ENCODE data around the gene GHRHR.

Gene GHRHR

GRCh38 chr7:30950197-30950596, 13.6 kb upstream of the GHRHR start:
- H3K79me2 ChIP-seq (ENCODE audit: control insufficient read depth, low read length) = no peaks in the 10 kb centered on the region
- no peak overlapping the region for H3K4me3 ChIP-seq (ENCODE audit: low read length)
- no peaks in the 10 kb centered on the region for H3K36me3 ChIP-seq (ENCODE audit: control insufficient read depth, low read length)
- no peak for TF ChIP-seq CTCF (IDR thresholded peaks at IDR 0.05; ENCODE audit: low read depth, low read length, poor library complexity, severe bottlenecking)
- no peak for TF ChIP-seq EZH2phosphoT487 (IDR thresholded peaks at IDR 0.05; ENCODE audit: borderline replicate concordance, low read length)
- H3K4me1 ChIP-seq (ENCODE audit: control insufficient read depth, low read length) = no peaks in the 10 kb centered on the region
- H3K27me3 ChIP-seq (ENCODE audit: control insufficient read depth, low read length) = peaks cover 4% of the 10 kb centered on the region
- H3K9me2 ChIP-seq (replicated peaks; ENCODE audit: control insufficient read depth, low read length) = no peaks in the 10 kb centered on the region
- no peaks in the 10 kb centered on the region for H3K9me3 ChIP-seq (ENCODE audit: control insufficient read depth, insufficient read depth, low read length)
- no peaks in the 10 kb centered on the region for H4K20me1 ChIP-seq (ENCODE audit: control insufficient read depth, insufficient read depth, low read depth, low read length)
- no peak overlapping the region for H3K4me2 ChIP-seq (ENCODE audit: low read length)
- no peaks in the 10 kb centered on the region for H3F3A ChIP-seq (ENCODE audit: control insufficient read depth, insufficient read depth)
- H3K27ac ChIP-seq (ENCODE audit: low read depth, low read length) = no peak overlapping the region

- no peak overlapping the region for H3K4me2 ChIP-seq (ENCODE audit: low read length)
- peaks cover 5% of the 10 kb centered on the region; the same call in 1 of the 2 replicates for H3K4me1 ChIP-seq (ENCODE audit: control insufficient read depth, low read length)
- no peak overlapping the region for H3K4me3 ChIP-seq (ENCODE audit: low read length)
- H3K27me3 ChIP-seq (ENCODE audit: control insufficient read depth, low read length) = peaks cover 4% of the 10 kb centered on the region
- no peaks in the 10 kb centered on the region for H3F3A ChIP-seq (ENCODE audit: control insufficient read depth, insufficient read depth)
- TF ChIP-seq CTCF (IDR thresholded peaks at IDR 0.05; ENCODE audit: low read depth, low read length, poor library complexity, severe bottlenecking) (no peak), EZH2phosphoT487 (IDR thresholded peaks at IDR 0.05; ENCODE audit: borderline replicate concordance, low read length) (no peak)
- H3K36me3 ChIP-seq (ENCODE audit: control insufficient read depth, low read length) = no peaks in the 10 kb centered on the region
- H3K27ac ChIP-seq (ENCODE audit: low read depth, low read length) = no peak overlapping the region
- no peaks in the 10 kb centered on the region for H4K20me1 ChIP-seq (ENCODE audit: control insufficient read depth, insufficient read depth, low read depth, low read length)
- no peaks in the 10 kb centered on the region for H3K79me2 ChIP-seq (ENCODE audit: control insufficient read depth, low read length)
- no peaks in the 10 kb centered on the region for H3K9me3 ChIP-seq (ENCODE audit: control insufficient read depth, insufficient read depth, low read length)
- H3K9me2 ChIP-seq (replicated peaks; ENCODE audit: control insufficient read depth, low read length) = no peaks in the 10 kb centered on the region
Measured at GRCh38 chr7:30954914-30955313, 8.8 kb upstream of the GHRHR start.

GRCh38 chr7:30956704-30957103, 7.0 kb upstream of the GHRHR start:
- Histone ChIP-seq H3K36me3 (ENCODE audit: control insufficient read depth, low read length) (no peaks in the 10 kb centered on the region), H3K27me3 (ENCODE audit: control insufficient read depth, low read length) (no peaks in the 10 kb centered on the region)

More at GRCh38 chr7:30956704-30957103, 7.0 kb upstream of the GHRHR start:
- no peak overlapping the region for H3K4me3 ChIP-seq (ENCODE audit: low read length)
- no peaks in the 10 kb centered on the region for H3K9me3 ChIP-seq (ENCODE audit: control insufficient read depth, insufficient read depth, low read length)
- H4K20me1 ChIP-seq (ENCODE audit: control insufficient read depth, insufficient read depth, low read depth, low read length) = no peaks in the 10 kb centered on the region
- H3K27ac ChIP-seq (ENCODE audit: low read depth, low read length) = no peak overlapping the region
- no peaks in the 10 kb centered on the region for H3K79me2 ChIP-seq (ENCODE audit: control insufficient read depth, low read length)
- no peak for TF ChIP-seq EZH2phosphoT487 (IDR thresholded peaks at IDR 0.05; ENCODE audit: borderline replicate concordance, low read length)
- TF ChIP-seq CTCF (IDR thresholded peaks at IDR 0.05; ENCODE audit: low read depth, low read length, poor library complexity, severe bottlenecking) = no peak
- peaks cover 5% of the 10 kb centered on the region; the same call in 1 of the 2 replicates for H3K4me1 ChIP-seq (ENCODE audit: control insufficient read depth, low read length)
- no peak overlapping the region for H3K4me2 ChIP-seq (ENCODE audit: low read length)
- no peaks in the 10 kb centered on the region for H3F3A ChIP-seq (ENCODE audit: control insufficient read depth, insufficient read depth)
- no peaks in the 10 kb centered on the region for H3K9me2 ChIP-seq (replicated peaks; ENCODE audit: control insufficient read depth, low read length)
